HepG2 (cell line): ENCODE results near the gene EDEM3. TPM values are rescaled to one million over a fixed set of nuclear protein-coding genes. Genes with fewer than 3 reads are reported as not detected.

Experiments
- ATAC-seq: fragments of 200-7000 bp; cut with Tn5 transposase; 3 replicates; pipeline ENCODE4 v1.9.1; 2020; ENCODE audit warnings: mild to moderate bottlenecking, moderate library complexity
- BruUV-seq: library from RNA; stranded (reverse); fragments of 400-500 nt; replicated peaks from 2 replicates; lab custom pipeline; 2021; lab: Mats Ljungman, UMichigan
- CTCF ChIA-PET: fragments of 300-600 bp; formaldehyde crosslinking; extraction: SDS; loops from one replicate; lab custom pipeline; 2021; ENCODE audit warnings: low total read pairs, inconsistent platforms, low intra/inter-chr PET ratio; lab: Yijun Ruan, JAX
- POLR2A ChIA-PET: fragments of 350-600 bp; sonication (Branson Sonifier 250); formaldehyde crosslinking; loops from one replicate; lab custom pipeline; 2020; ENCODE audit warnings: antibody characterized with exemption, inconsistent platforms; lab: Yijun Ruan, JAX
- DNase-seq: peaks from one replicate; pipeline ENCODE4 v3.0.0-alpha.2; 2015; ENCODE audit warnings: low spot score
- FAIRE-seq: peaks from 3 replicates; lab custom pipeline; 2011; peaks lifted over from hg19 to GRCh38; lab: Jason Lieb, UNC
- H2AFZ ChIP-seq: one replicate; pipeline ENCODE4 v1.6.1; 2011; ENCODE audit warnings: low read length, inconsistent platforms
- H3K27ac ChIP-seq: fragments of 300-600 bp; 3 replicates; pipeline ENCODE4 v1.8.0; 2011; ENCODE audit warnings: mixed run types, mild to moderate bottlenecking, mixed read lengths, low read length, inconsistent platforms; ENCODE audit not compliant: insufficient read depth; ENCODE audit errors: extremely low read length
- H3K27me3 ChIP-seq, 2 experiments: fragments of 200-600 bp in 1 of 2; 2 replicates in 1 of 2; 3 replicates in 1 of 2; pipeline versions ENCODE4 v1.6.0 to v1.8.0; 2011; ENCODE audit warnings: low read length in 2 of 2, mild to moderate bottlenecking in 2 of 2, moderate library complexity in 2 of 2, inconsistent platforms in 1 of 2; ENCODE audit not compliant: insufficient read depth in 2 of 2, control insufficient read depth in 1 of 2
- H3K36me3 ChIP-seq, 2 experiments: fragments of 200-600 bp in 1 of 2; replicated peaks in 1 of 2; 2 replicates in 1 of 2; 3 replicates in 1 of 2; pipeline versions ENCODE4 v1.5.1 to v1.8.0; 2011; ENCODE audit warnings: low read length in 2 of 2, inconsistent platforms in 1 of 2; ENCODE audit not compliant: insufficient read depth in 2 of 2, control insufficient read depth in 1 of 2
- H3K4me1 ChIP-seq: 2 replicates; pipeline ENCODE4 v1.5.1; 2012; ENCODE audit warnings: low read length, inconsistent platforms; ENCODE audit not compliant: insufficient read depth
- H3K4me2 ChIP-seq: 2 replicates; pipeline ENCODE4 v1.6.0; 2011; ENCODE audit warnings: low read depth, low read length, inconsistent platforms
- H3K4me3 ChIP-seq, 3 experiments: fragments of 200-600 bp in 1 of 3; sonication (generic), shearing (Covaris generic) in 1 of 3; replicated peaks in 1 of 3; 2 replicates each; pipeline ENCODE4 v1.5.1; 2011 to 2016; ENCODE audit warnings: low read length in 3 of 3, inconsistent platforms in 2 of 3, low read depth in 2 of 3, mild to moderate bottlenecking in 2 of 3, control low read depth in 1 of 3, mixed read lengths in 1 of 3; ENCODE audit not compliant: insufficient read depth in 1 of 3
- H3K79me2 ChIP-seq: one replicate; pipeline ENCODE4 v1.6.1; 2011; ENCODE audit warnings: low read length, inconsistent platforms; ENCODE audit not compliant: insufficient read depth
- H3K9ac ChIP-seq: 2 replicates; pipeline ENCODE4 v1.6.0; 2011; ENCODE audit warnings: mild to moderate bottlenecking, low read depth, low read length, inconsistent platforms; ENCODE audit not compliant: insufficient read depth
- H3K9me3 ChIP-seq: 2 replicates; pipeline ENCODE4 v1.5.1; 2012; ENCODE audit warnings: mild to moderate bottlenecking, low read length
- H4K20me1 ChIP-seq: 2 replicates; pipeline ENCODE4 v1.6.0; 2011; ENCODE audit warnings: inconsistent platforms, mild to moderate bottlenecking, low read length, moderate library complexity; ENCODE audit not compliant: insufficient read depth
- GTF3A ChIP-seq: sonication (generic); formaldehyde crosslinking; conservative IDR thresholded peaks from 2 replicates; pipeline ENCODE4 v1.4.0; 2020; ENCODE audit warnings: mild to moderate bottlenecking, missing genetic modification reagents
- HMG20B ChIP-seq: conservative IDR thresholded peaks from 2 replicates; pipeline ENCODE4 v1.6.1; 2016; ENCODE audit warnings: missing genetic modification reagents, missing compliant biosample characterization
- KLF11 ChIP-seq: IDR thresholded peaks from 2 replicates; pipeline ENCODE4 v1.6.1; 2016; ENCODE audit warnings: missing compliant biosample characterization
- NFAT5 ChIP-seq: sonication (generic); formaldehyde crosslinking; IDR thresholded peaks from 2 replicates; pipeline ENCODE4 v1.4.0; 2020; ENCODE audit warnings: missing genetic modification reagents
- NFKBIZ ChIP-seq: IDR thresholded peaks from 2 replicates; pipeline ENCODE4 v1.6.1; 2018; ENCODE audit warnings: missing genetic modification reagents, missing compliant biosample characterization
- SMAD1 ChIP-seq: sonication (generic); formaldehyde crosslinking; IDR thresholded peaks from 2 replicates; pipeline ENCODE4 v1.4.0; 2020; ENCODE audit warnings: missing genetic modification reagents, low read depth, mild to moderate bottlenecking, borderline replicate concordance
- THRA ChIP-seq: sonication (generic); formaldehyde crosslinking; IDR thresholded peaks from 2 replicates; pipeline ENCODE4 v1.4.0; 2020; ENCODE audit warnings: missing genetic modification reagents, borderline replicate concordance
- ZNF138 ChIP-seq: sonication (generic); formaldehyde crosslinking; IDR thresholded peaks from 2 replicates; pipeline ENCODE4 v1.5.0; 2020; ENCODE audit warnings: mild to moderate bottlenecking, low read depth, missing genetic modification reagents
- ZNF484 ChIP-seq: sonication (generic); formaldehyde crosslinking; IDR thresholded peaks from 2 replicates; pipeline ENCODE4 v1.5.1; 2020; ENCODE audit warnings: mild to moderate bottlenecking, low read depth, missing genetic modification reagents, borderline replicate concordance
- WGBS: methylation state at CpG from one replicate; pipeline ENCODE4 v1.1.6; 2017; ENCODE audit warnings: low lambda C conversion rate; 5-methylcytosine and 5-hydroxymethylcytosine counted together
- in situ Hi-C: cut with HindIII; loops from 2 replicates; pipeline ENCODE4 v1.10.0; 2017; ENCODE audit warnings: low pct_unique_long_range_greater_than_20kb; ENCODE audit not compliant: extremely low pct_ligation_motif_present
- intact Hi-C: fragments of 100-400 bp; cut with micrococcal nuclease; formaldehyde crosslinking; loops from one replicate; pipeline ENCODE4 v1.10.0; 2022; ENCODE audit not compliant: unreplicated experiment
- polyA plus RNA-seq, 8 experiments: library from polyadenylated mRNA; depleted of rRNA in 3 of 8; stranded (reverse) in 7 of 8; unstranded in 1 of 8; fragments of >200 nt; fragmentation: Illumina TruSeq in 4 of 8; extraction: Trizol in 4 of 8; gene quantifications; 2 replicates each; pipeline versions ENCODE4 v1.2.1 to v1.2.3, GENCODE V29; 2011 to 2016; ENCODE audit warnings: low read depth in 4 of 8, missing spikeins in 1 of 8, mixed read lengths in 1 of 8; ENCODE audit not compliant: insufficient read depth in 1 of 8
- total RNA-seq, 5 experiments: library from RNA; depleted of rRNA; stranded (reverse); fragments of >200 nt; fragmentation: Illumina TruSeq; extraction: Trizol; gene quantifications; 2 replicates each; pipeline ENCODE4 v1.2.3, GENCODE V29; 2016; ENCODE audit warnings: low read depth in 1 of 5

The EDEM3 gene
- total and polyA plus RNA-seq, 2 of the 13 experiments (the other 11 are each of a cell fraction or from before 2014, with no cell fraction given), result 13.1 to 18.2 TPM

- no peaks in the 10 kb centered on the region for H3K36me3 ChIP-seq
- no peak overlapping the region for H3K27ac ChIP-seq
- no peaks in the 10 kb centered on the region for H3K27me3 ChIP-seq
- H3K9me3 ChIP-seq, result no peaks in the 10 kb centered on the region
- no TSS peak for BruUV-seq
- peaks cover 13% of the 10 kb centered on the region for H3K4me1 ChIP-seq
- ATAC-seq (peak; percentile 36; the same call in 1 of the 3 replicates), FAIRE-seq (no peak), DNase-seq (peak; percentile 16)
- in situ Hi-C loops, result no loop called here
- 60% methylated on average over 4 of the region's 4 CpGs for WGBS
- no peak overlapping the region for H3K4me2 ChIP-seq
- no peak overlapping the region for H3K9ac ChIP-seq
- H4K20me1 ChIP-seq, result no peaks in the 10 kb centered on the region
- TF ChIP-seq ZNF138 (CRISPR knock-in tag) (no peak), THRA (CRISPR knock-in tag) (peak; percentile 85; the same call in 1 of the 2 replicates), KLF11 (CRISPR knock-in tag) (no peak), HMG20B (no peak)
- no peak overlapping the region for H3K4me3 ChIP-seq
- no peaks in the 10 kb centered on the region for H3K79me2 ChIP-seq
- no peak overlapping the region for H2AFZ ChIP-seq
- CTCF ChIA-PET, result no interaction called here
- POLR2A ChIA-PET, result no interaction called here
- intact Hi-C loops, result no loop called here
These were observed 8.6 kb downstream of the EDEM3 start for GRCh38 chr1:184745929-184746638.

GRCh38 chr1:184745110-184745509 is 9.5 kb downstream of the EDEM3 start:
- no peak overlapping the region for H3K4me2 ChIP-seq
- 95% methylated on average over 2 of the region's 2 CpGs for WGBS
- no peak overlapping the region for H3K4me3 ChIP-seq
- DNase-seq (no peak), FAIRE-seq (no peak), ATAC-seq (no peak)
- CTCF ChIA-PET, result no interaction called here
- intact Hi-C loops, result no loop called here
- H2AFZ ChIP-seq, result no peak overlapping the region
- H3K79me2 ChIP-seq, result no peaks in the 10 kb centered on the region
- H3K27me3 ChIP-seq, result no peaks in the 10 kb centered on the region
- peaks cover 17% of the 10 kb centered on the region for H3K4me1 ChIP-seq
- H4K20me1 ChIP-seq, result no peaks in the 10 kb centered on the region
- no TSS peak for BruUV-seq
- in situ Hi-C loops, result no loop called here
- no peak overlapping the region for H3K27ac ChIP-seq
- no peaks in the 10 kb centered on the region for H3K9me3 ChIP-seq
- H3K9ac ChIP-seq, result no peak overlapping the region
- POLR2A ChIA-PET, result no interaction called here
- H3K36me3 ChIP-seq, result no peaks in the 10 kb centered on the region
- no peak for TF ChIP-seq GTF3A (CRISPR knock-in tag)
- no peak for TF ChIP-seq SMAD1 (CRISPR knock-in tag)
- TF ChIP-seq NFAT5 (CRISPR knock-in tag), result no peak
- TF ChIP-seq ZNF484, result no peak
- no peak for TF ChIP-seq NFKBIZ
